Neural cell (in vitro differentiated cells): ENCODE measurements around the gene SUCLG2. TPM values are rescaled to one million over a fixed set of nuclear protein-coding genes. Genes with fewer than 3 reads are reported as not detected.

ENCODE experiments used
- H2AFZ ChIP-seq: fragments of 200-600, 300-800 bp; sonication (generic), shearing (Covaris generic); 2 replicates; pipeline ENCODE4 v1.6.0; 2014; ENCODE audit warnings: low read depth, mild to moderate bottlenecking, antibody characterized with exemption, low read length, moderate library complexity
- H3F3A ChIP-seq: fragments of 200-600 bp; shearing (Covaris generic); 2 replicates; pipeline ENCODE4 v1.6.1; 2016; ENCODE audit warnings: mild to moderate bottlenecking, moderate library complexity, mixed read lengths, antibody characterized with exemption, low read length; ENCODE audit not compliant: insufficient read depth, poor library complexity, severe bottlenecking
- H3K27ac ChIP-seq: fragments of 200-600, 300-800 bp; sonication (generic), shearing (Covaris generic); 2 replicates; pipeline ENCODE4 v1.5.1; 2014; ENCODE audit warnings: mild to moderate bottlenecking, low read length, moderate library complexity
- H3K27me3 ChIP-seq: fragments of 300-800, 200-600 bp; sonication (generic), shearing (Covaris generic); 2 replicates; pipeline ENCODE4 v1.6.0; 2014; ENCODE audit warnings: mild to moderate bottlenecking, low read depth, low read length, moderate library complexity; ENCODE audit not compliant: insufficient read depth
- H3K36me3 ChIP-seq: fragments of 300-800, 200-600 bp; sonication (generic), shearing (Covaris generic); 2 replicates; pipeline ENCODE4 v1.5.1; 2014; ENCODE audit warnings: mild to moderate bottlenecking, antibody characterized with exemption, low read length, moderate library complexity; ENCODE audit not compliant: insufficient read depth
- H3K4me2 ChIP-seq: fragments of 300-800, 200-600 bp; sonication (generic), shearing (Covaris generic); 2 replicates; pipeline ENCODE4 v1.6.0; 2014; ENCODE audit warnings: mild to moderate bottlenecking, low read length
- H3K4me3 ChIP-seq: fragments of 300-800, 200-600 bp; sonication (generic), shearing (Covaris generic); 2 replicates; pipeline ENCODE4 v1.5.1; 2014; ENCODE audit warnings: mild to moderate bottlenecking, low read length, moderate library complexity
- H3K79me2 ChIP-seq: fragments of 200-600 bp; shearing (Covaris generic); replicated peaks from 2 replicates; pipeline ENCODE4 v1.6.0; 2014; ENCODE audit warnings: mild to moderate bottlenecking, low read length, moderate library complexity; ENCODE audit not compliant: insufficient read depth
- H3K9ac ChIP-seq: fragments of 300-800, 200-600 bp; sonication (generic), shearing (Covaris generic); 2 replicates; pipeline ENCODE4 v1.6.1; 2016; ENCODE audit warnings: mild to moderate bottlenecking, low read length, mixed read lengths
- H3K9me2 ChIP-seq: fragments of 200-600 bp; shearing (Covaris generic); 2 replicates; pipeline ENCODE4 v1.6.1; 2016; ENCODE audit warnings: mild to moderate bottlenecking, low read length, mixed read lengths; ENCODE audit not compliant: insufficient read depth
- H3K9me3 ChIP-seq: fragments of 200-600, 300-800 bp; sonication (generic), shearing (Covaris generic); 2 replicates; pipeline ENCODE4 v1.6.1; 2016; ENCODE audit warnings: mild to moderate bottlenecking, mixed run types, low read length, moderate library complexity, mixed read lengths
- H4K20me1 ChIP-seq: fragments of 200-600 bp; shearing (Covaris generic); 2 replicates; pipeline ENCODE4 v1.6.1; 2016; ENCODE audit warnings: mild to moderate bottlenecking, mixed run types; ENCODE audit not compliant: insufficient read depth
- EP300 ChIP-seq: fragments of 450-650 bp; conservative IDR thresholded peaks from 2 replicates; pipeline ENCODE4 v1.6.1; 2014; ENCODE audit warnings: antibody characterized with exemption, mild to moderate bottlenecking, moderate library complexity; ENCODE audit not compliant: poor library complexity, severe bottlenecking
- EZH2 ChIP-seq: fragments of 200-600, 300-800 bp; shearing (Covaris generic), sonication (generic); IDR thresholded peaks from 2 replicates; pipeline ENCODE4 v1.6.1; 2014; ENCODE audit warnings: antibody characterized with exemption, low read length, borderline replicate concordance, mild to moderate bottlenecking; ENCODE audit not compliant: insufficient read depth, poor library complexity, severe bottlenecking
- MXI1 ChIP-seq: fragments of 450-650 bp; conservative IDR thresholded peaks from 2 replicates; pipeline ENCODE4 v1.6.1; 2014; ENCODE audit warnings: antibody characterized with exemption, mild to moderate bottlenecking; ENCODE audit not compliant: poor library complexity, severe bottlenecking
- POLR2AphosphoS5 ChIP-seq: IDR thresholded peaks from 2 replicates; pipeline ENCODE4 v1.6.1; 2012
- RAD21 ChIP-seq: fragments of 450-650 bp; conservative IDR thresholded peaks from 2 replicates; pipeline ENCODE4 v1.6.1; 2014; ENCODE audit warnings: antibody characterized with exemption, mild to moderate bottlenecking, moderate library complexity
- REST ChIP-seq: IDR thresholded peaks from 2 replicates; pipeline ENCODE4 v1.6.1; 2012; ENCODE audit warnings: borderline replicate concordance
- SMC3 ChIP-seq: fragments of 450-650 bp; conservative IDR thresholded peaks from 2 replicates; pipeline ENCODE4 v1.6.1; 2014; ENCODE audit warnings: antibody characterized with exemption, mild to moderate bottlenecking, moderate library complexity; ENCODE audit not compliant: poor library complexity
- TAF1 ChIP-seq: IDR thresholded peaks from 2 replicates; pipeline ENCODE4 v1.6.1; 2012; ENCODE audit warnings: low read depth
- polyA plus RNA-seq: library from polyadenylated mRNA; depleted of rRNA; stranded (reverse); fragments of >200 nt; gene quantifications from 2 replicates; pipeline ENCODE4 v1.2.3, GENCODE V29; 2014
- TF ChIP-seq, protein P1 (sequence below): fragments of 450-650 bp; IDR thresholded peaks from 2 replicates; pipeline ENCODE4 v1.5.1; 2014; ENCODE audit warnings: antibody characterized with exemption, mild to moderate bottlenecking, moderate library complexity; ENCODE audit not compliant: poor library complexity, severe bottlenecking

SUCLG2 gene
- polyA plus RNA-seq, 1 donor from 2014 or later = 0.15 TPM

DNA sequence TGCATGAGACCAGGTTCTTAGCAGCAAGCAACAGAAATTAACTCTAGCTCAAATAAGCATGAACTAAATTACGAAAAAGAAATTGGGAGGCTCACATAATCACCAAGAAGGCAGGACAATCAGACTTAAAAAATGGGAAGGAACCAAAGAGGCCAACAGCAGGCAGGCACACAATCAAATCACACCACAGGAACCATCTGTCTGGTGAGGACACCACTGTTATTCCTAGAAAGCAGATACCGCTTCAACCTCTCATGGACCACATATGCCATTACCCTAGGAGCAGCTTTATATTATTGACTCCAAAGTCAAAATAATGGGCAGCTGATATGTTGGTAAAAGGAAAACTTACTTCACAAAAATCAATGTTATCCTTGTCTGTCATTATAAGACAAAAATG lies 51.6 kb downstream of the SUCLG2 start:
- H3K4me3 ChIP-seq = no peak overlapping the region
- H3K27ac ChIP-seq = no peak overlapping the region
- no peaks in the 10 kb centered on the region for H3K9me2 ChIP-seq
- H3K9ac ChIP-seq = no peak overlapping the region
- H3K9me3 ChIP-seq = no peaks in the 10 kb centered on the region
- TF ChIP-seq RAD21 (no peak), EZH2 (no peak), EP300 (no peak), TAF1 (no peak), POLR2AphosphoS5 (no peak), MXI1 (no peak), SMC3 (no peak), REST (no peak)
- TF ChIP-seq, protein P1, sequence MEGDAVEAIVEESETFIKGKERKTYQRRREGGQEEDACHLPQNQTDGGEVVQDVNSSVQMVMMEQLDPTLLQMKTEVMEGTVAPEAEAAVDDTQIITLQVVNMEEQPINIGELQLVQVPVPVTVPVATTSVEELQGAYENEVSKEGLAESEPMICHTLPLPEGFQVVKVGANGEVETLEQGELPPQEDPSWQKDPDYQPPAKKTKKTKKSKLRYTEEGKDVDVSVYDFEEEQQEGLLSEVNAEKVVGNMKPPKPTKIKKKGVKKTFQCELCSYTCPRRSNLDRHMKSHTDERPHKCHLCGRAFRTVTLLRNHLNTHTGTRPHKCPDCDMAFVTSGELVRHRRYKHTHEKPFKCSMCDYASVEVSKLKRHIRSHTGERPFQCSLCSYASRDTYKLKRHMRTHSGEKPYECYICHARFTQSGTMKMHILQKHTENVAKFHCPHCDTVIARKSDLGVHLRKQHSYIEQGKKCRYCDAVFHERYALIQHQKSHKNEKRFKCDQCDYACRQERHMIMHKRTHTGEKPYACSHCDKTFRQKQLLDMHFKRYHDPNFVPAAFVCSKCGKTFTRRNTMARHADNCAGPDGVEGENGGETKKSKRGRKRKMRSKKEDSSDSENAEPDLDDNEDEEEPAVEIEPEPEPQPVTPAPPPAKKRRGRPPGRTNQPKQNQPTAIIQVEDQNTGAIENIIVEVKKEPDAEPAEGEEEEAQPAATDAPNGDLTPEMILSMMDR = no peak
- no peaks in the 10 kb centered on the region for H4K20me1 ChIP-seq
- H3K36me3 ChIP-seq = no peaks in the 10 kb centered on the region
- H3F3A ChIP-seq = no peaks in the 10 kb centered on the region
- H3K27me3 ChIP-seq = no peaks in the 10 kb centered on the region
- H3K79me2 ChIP-seq = no peaks in the 10 kb centered on the region
- no peak overlapping the region for H2AFZ ChIP-seq
- no peak overlapping the region for H3K4me2 ChIP-seq

- no peak overlapping the region for H3K4me2 ChIP-seq
These were observed 52.3 kb downstream of the SUCLG2 start for GRCh38 chr3:67601919-67602608.

More at GRCh38 chr3:67601919-67602608, 52.3 kb downstream of the SUCLG2 start:
- Histone ChIP-seq H4K20me1 (no peaks in the 10 kb centered on the region), H3K9me3 (no peaks in the 10 kb centered on the region), H3K79me2 (no peaks in the 10 kb centered on the region), H3K9me2 (no peaks in the 10 kb centered on the region), H3K27ac (no peak overlapping the region), H3K4me3 (no peak overlapping the region), H3K36me3 (no peaks in the 10 kb centered on the region), H3K9ac (no peak overlapping the region), H2AFZ (no peak overlapping the region), H3K27me3 (no peaks in the 10 kb centered on the region), H3F3A (no peaks in the 10 kb centered on the region)
- TF ChIP-seq EP300 = no peak
- TF ChIP-seq, protein P1 = no peak
- TF ChIP-seq SMC3 = no peak
- no peak for TF ChIP-seq REST
- TF ChIP-seq MXI1 = no peak
- no peak for TF ChIP-seq RAD21
- TF ChIP-seq EZH2 = no peak
- no peak for TF ChIP-seq TAF1
